Central memory CD4-positive, alpha-beta T cell (primary cell): Measurements from ENCODE around the gene PCBP1.
"Not testable (repeated sequence)": the region's sequence is repeated elsewhere in the genome, so short reads cannot be mapped to it uniquely, and the experiment has no call there.

Experiments
- DNase-seq: peaks from one replicate; pipeline ENCODE4 v3.0.0; 2022

PCBP1 gene

DNA sequence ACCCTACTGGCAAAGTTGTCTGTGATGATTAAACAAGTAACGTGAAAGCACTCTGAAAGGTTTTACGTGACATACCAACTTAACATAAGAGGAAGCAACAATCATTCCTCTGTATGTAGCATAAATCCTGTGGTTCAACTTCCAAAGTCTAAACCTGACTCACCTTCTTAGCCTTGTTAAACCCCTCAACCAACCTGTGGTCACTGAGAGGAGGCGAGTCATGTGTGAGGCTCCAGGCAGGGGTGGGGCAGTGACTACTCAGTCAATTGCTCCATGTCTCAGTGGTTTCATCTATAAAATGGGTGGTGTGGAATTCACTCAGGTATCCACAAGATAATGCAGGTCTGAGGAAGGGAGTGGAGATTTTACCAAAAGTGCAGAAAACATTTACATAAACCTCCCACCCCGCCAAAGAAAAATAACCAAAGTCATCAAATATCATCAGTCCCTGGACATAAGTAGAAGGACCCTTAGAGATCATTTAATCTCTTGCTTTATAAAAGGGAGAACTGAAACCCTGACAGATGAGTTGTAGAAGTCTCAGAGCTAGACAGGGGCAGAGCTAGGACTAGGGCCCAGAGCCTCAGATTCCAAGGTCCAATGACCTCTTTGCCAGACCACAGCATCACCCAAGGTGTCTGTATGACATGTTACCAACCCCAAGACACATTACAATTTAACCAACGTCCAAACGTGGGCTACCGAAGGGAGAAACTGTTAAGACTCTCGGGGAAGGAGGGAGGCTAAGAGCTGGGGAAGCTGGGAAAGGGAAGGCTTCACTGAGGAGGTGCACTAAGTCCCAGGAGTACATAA, 3.7 kb upstream of the PCBP1 start:
- no peak for DNase-seq

GRCh38 chr2:70084973-70085710, 2.1 kb upstream of the PCBP1 start:
- peak; percentile 72 for DNase-seq

GRCh38 chr2:70085711-70086277, 1.5 kb upstream of the PCBP1 start:
- DNase-seq: peak; percentile 33

- peak; percentile 93 for DNase-seq
Measured at GRCh38 chr2:70086278-70086837, 919 bp upstream of the PCBP1 start.

DNA sequence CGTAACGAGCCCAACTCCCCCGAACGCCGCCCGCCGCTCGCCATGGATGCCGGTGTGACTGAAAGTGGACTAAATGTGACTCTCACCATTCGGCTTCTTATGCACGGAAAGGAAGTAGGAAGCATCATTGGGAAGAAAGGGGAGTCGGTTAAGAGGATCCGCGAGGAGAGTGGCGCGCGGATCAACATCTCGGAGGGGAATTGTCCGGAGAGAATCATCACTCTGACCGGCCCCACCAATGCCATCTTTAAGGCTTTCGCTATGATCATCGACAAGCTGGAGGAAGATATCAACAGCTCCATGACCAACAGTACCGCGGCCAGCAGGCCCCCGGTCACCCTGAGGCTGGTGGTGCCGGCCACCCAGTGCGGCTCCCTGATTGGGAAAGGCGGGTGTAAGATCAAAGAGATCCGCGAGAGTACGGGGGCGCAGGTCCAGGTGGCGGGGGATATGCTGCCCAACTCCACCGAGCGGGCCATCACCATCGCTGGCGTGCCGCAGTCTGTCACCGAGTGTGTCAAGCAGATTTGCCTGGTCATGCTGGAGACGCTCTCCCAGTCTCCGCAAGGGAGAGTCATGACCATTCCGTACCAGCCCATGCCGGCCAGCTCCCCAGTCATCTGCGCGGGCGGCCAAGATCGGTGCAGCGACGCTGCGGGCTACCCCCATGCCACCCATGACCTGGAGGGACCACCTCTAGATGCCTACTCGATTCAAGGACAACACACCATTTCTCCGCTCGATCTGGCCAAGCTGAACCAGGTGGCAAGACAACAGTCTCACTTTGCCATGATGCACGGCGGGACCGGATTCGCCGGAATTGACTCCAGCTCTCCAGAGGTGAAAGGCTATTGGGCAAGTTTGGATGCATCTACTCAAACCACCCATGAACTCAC, 673 bp downstream of the PCBP1 start:
- no peak for DNase-seq

DNA sequence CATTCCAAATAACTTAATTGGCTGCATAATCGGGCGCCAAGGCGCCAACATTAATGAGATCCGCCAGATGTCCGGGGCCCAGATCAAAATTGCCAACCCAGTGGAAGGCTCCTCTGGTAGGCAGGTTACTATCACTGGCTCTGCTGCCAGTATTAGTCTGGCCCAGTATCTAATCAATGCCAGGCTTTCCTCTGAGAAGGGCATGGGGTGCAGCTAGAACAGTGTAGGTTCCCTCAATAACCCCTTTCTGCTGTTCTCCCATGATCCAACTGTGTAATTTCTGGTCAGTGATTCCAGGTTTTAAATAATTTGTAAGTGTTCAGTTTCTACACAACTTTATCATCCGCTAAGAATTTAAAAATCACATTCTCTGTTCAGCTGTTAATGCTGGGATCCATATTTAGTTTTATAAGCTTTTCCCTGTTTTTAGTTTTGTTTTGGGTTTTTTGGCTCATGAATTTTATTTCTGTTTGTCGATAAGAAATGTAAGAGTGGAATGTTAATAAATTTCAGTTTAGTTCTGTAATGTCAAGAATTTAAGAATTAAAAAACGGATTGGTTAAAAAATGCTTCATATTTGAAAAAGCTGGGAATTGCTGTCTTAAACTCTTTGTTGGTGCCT, 1.4 kb downstream of the PCBP1 start:
- DNase-seq: no peak

DNA sequence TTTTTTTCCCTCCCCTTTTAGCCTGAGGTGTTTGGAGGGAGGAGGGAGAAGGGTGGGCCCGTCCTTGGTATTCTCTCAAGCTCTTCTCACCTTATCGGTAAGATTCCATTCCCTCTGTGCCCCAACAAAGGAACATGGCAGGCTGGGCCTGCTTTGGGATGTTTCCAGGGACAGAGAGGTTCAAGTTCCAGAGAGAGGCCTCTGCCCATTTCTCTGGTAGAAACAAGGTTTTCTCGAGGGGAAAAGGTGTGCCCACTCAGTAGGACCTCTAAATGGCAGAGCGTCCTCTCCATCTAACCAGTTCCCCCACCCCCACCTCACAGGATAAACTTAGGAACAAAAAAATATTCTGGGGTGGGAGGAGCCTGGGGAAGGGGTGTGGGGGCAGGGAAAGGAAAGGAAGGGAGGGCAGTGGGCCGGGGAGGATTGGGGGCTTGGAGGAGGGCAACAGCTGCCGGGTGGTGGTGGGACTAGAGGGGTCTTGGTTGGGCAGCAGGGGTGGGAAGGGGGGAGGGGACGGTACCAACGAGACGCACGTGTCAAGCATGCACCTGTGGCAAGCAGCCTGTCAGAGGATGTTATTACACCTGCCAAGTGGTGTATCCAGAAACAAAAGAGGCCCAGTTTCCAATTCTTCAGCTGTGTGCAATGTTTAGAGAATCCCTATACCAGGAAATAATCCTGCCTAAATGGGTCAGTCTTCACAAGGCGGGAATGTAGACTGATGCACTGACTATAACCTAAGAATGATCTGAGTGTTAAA, 2.1 kb downstream of the PCBP1 start:
- DNase-seq: no peak

DNA sequence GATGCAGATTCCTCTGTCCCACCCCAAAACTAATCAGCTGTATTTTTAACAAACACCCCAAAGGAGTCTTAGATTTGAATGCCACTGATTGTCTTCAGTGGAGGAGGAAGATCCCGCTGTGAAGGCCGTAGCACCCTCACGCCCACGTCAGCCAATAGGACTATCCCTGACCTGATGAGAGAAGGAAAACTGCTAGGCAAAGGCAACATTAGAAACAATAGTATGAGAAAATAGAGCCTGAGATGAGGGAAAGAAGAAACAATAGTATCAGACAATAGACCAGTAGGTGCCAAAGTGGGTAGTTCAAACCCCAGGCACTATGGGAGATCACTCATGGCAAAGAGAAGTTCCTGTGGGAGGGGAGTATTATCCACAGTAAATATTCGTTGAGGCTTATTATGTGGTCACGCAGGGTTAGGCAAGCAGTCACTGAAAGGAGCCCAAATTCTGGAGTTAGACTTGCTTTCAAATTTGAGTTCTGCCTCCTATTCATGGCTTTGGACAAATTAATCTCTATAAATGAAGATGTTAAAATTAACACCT, 2.8 kb downstream of the PCBP1 start:
- no peak for DNase-seq

DNA sequence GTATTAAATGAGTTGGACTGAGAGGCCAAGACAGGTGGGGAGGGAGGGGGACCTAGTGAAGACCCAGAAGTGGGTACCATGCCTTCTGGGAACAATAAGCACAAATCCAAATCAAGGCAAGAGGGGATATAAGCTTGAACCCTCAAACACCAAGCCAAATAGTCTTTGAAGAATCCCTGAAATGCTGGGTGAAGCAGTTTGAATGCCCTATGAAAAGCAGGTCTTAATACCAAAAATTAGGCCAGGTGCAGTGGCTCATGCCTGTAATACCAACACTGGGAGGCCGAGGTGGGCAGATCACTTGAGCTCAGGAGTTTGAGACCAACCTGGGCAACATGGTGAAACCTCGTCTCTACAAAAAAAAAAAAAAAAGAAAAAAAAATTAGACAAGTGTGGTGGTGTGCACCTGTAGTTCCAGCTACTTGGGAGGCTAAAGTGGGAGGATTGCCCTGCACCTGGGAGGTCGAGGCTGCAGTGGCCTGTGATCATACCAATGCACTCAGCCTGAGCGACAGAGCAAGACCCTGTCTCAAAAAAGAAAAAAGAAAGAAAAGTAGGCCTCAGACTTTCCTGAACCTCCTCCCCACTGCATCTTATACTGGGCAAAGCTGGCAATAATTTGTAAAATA, 3.5 kb downstream of the PCBP1 start:
- no peak for DNase-seq

- DNase-seq: no peak
Measured at GRCh38 chr2:70091364-70091763, 4.1 kb downstream of the PCBP1 start.

GRCh38 chr2:70091816-70092215, 4.5 kb downstream of the PCBP1 start:
- DNase-seq: no peak

DNA sequence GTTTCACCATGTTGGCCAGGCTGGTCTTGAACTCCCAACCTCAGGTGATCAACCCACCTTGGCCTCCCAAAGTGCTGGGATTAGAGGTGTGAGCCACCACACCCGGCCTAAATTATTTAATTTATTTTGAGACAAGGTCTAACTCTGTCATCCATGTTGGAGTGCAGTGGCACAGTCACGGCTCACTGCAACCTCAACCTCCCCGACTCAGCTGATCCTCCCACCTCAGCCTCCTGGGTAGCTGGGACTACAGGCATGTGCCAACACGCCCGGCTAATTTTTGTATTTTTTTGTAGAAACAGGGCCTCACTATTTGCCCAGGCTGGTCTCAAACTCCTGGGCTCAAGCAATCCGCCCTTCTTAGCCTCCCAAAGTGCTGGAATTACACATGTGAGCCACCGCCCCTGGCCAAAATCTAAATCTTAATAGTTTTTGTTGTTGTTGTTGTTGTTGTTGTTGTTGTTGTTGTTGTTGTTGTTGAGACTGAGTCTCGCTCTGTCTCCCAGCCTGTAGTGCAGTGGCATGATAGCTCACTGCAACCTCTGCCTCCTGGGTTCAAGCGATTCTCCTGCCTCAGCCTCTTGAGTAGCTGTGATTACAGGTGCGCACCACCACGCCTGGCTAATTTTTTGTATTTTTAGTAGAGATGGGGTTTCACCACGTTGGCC, 5.4 kb downstream of the PCBP1 start:
- not testable (repeated sequence) for DNase-seq

DNA sequence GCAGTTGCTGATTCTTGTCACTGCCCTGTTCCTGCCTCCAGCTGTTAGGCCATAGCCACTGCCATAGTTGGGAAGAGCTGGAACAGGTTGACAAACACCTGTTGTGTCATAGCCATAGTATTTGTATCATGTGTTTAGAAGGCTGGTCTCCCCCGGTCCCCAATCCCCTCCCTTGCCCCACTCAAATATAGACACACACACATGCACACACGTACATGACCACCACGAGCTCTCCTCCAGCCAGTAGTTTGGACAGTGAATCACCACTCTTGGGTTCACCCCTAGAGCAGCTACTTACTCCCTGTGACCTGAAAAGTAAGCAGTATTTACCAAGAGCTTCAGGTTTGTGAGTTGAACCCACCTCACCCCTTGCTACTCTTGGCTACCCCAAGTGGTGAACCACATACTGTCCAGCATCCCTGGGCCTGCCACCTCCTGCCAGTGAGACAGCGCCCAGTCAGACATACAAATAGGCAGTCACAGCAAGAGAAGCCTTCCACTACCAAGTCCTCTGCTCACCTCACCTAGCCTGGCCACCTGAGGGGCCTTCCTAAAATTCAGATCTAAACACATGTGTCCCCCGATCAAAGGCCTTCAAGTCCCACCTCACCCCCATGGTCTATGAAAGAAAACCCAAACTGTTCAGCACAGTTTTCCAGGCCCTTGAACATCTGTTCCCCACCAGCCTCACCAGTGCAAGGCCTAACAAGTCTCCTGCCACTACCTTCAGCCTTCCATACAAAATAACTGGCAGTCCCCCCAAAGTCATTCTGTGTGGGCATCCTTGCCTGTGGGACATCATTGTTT, 7.1 kb downstream of the PCBP1 start:
- DNase-seq: no peak

DNA sequence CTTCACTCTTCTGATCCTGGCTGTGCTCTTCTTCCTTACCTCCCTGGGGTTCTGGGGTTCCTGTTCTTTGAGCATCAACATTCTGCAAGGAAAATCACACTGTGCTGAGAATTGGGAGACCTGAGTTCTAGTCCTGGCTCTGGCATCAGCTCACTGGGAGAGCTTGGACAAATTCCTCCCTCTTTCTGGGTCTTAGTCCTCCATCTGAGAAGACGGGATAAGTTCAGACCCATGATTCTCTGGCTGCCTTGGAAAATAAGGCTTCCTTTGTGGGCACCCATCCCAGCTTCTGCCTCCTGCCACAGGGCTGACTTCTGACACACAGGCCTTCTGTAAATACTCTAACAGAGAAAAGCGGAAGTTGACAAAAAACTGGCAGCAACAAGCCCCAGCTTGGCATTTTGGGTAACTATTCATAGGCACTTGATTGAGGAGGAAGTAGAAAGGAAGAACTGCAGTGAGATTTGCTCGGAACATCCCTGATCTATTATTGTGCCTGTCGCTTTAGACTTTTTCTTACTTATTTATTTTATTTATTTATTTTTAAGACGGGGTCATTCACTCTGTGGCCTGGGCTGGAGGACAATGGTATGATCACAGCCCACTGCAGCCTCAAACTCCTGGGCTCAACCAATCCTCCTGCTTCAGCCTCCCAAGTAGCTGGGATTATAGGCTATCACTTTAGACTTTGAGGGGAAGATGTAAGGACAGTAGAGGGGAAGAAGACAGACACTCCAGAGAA, 7.9 kb downstream of the PCBP1 start:
- DNase-seq: peak; percentile 76

- no peak for DNase-seq
Measured at GRCh38 chr2:70095720-70096670, 8.7 kb downstream of the PCBP1 start.

DNA sequence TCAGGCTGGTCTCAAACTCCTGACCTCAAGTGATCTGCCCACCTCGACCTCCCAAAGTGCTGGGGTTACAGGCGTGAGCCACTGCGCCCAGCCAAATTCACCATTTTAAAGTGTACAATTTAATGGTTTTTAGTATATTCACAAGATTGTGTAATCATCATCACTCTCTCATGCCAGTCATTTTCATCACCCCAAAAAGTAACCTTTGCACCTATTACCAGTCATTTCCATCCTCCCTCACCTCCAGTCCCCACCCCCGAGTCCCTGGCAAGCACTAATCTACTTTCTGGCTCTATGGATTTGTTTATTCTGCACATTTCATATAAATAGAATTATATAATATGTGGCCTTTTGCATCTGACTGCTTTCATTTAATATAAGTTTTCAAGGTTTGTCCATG, 10.8 kb downstream of the PCBP1 start:
- DNase-seq: no peak

DNA sequence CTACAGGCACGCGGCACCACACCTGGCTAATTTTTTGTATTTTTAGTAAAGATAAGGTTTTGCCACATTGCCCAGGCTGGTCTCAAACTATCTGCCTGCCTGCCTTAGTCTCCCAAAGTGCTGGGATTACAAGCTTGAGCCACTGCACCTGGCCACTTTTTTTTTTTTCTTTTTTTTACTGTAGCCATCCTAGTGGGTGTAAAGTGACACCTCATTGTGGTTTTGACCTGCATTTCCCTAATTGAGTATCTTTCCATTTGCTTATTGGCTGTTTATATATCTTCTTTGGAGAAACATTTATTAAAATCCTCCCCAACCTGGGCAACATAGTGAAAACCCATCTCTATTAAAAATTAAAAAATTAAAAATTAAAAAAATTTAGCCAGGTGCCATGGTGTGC, 12.0 kb downstream of the PCBP1 start:
- no peak for DNase-seq
